ENCODE measurements around the gene FANCC. TPM values are rescaled to one million over a fixed set of nuclear protein-coding genes. Genes with fewer than 3 reads are reported as not detected.

FANCC gene
- total and polyA plus RNA-seq, 3 donors from 2014 or later = 30.7 to 38.5 (median 35.1) TPM

GRCh38 chr9:95249986-95250385 is 67.5 kb downstream of the FANCC start:
- DNase-seq = no peak
- TF ChIP-seq POLR2A (IDR thresholded peaks at IDR 0.05) = no peak
- TF ChIP-seq CTCF (IDR thresholded peaks at IDR 0.05) = no peak
- 55 to 68% methylated on average over 2 of the region's 2 CpGs for WGBS, 2 donors
- H3K9me3 ChIP-seq = no peaks in the 10 kb centered on the region
- H3K4me1 ChIP-seq = no peaks in the 10 kb centered on the region
- H3K27ac ChIP-seq = no peak overlapping the region
- no peaks in the 10 kb centered on the region for H3K27me3 ChIP-seq
- no peak overlapping the region for H3K4me3 ChIP-seq
- intact Hi-C loops (cut with DNase I; ENCODE audit: low total_unique reads) = no loop called here
- no peaks in the 10 kb centered on the region for H3K36me3 ChIP-seq (ENCODE audit: low read depth, missing control alignments)

GRCh38 chr9:95246547-95246946 is 71.0 kb downstream of the FANCC start:
- intact Hi-C loops (cut with DNase I; ENCODE audit: low total_unique reads) = no loop called here
- Histone ChIP-seq H3K36me3 (ENCODE audit: low read depth, missing control alignments) (no peaks in the 10 kb centered on the region), H3K27ac (no peak overlapping the region), H3K4me1 (no peaks in the 10 kb centered on the region), H3K4me3 (no peak overlapping the region), H3K9me3 (no peaks in the 10 kb centered on the region), H3K27me3 (no peaks in the 10 kb centered on the region)
- TF ChIP-seq POLR2A (IDR thresholded peaks at IDR 0.05) (no peak), CTCF (IDR thresholded peaks at IDR 0.05) (no peak)
- 94 to 95% methylated on average over 1 of the region's 1 CpG for WGBS, 2 donors
- DNase-seq = no peak

GRCh38 chr9:95242613-95243012 is 74.9 kb downstream of the FANCC start:
- no peaks in the 10 kb centered on the region for H3K9me3 ChIP-seq
- intact Hi-C loops (cut with DNase I; ENCODE audit: low total_unique reads) = no loop called here
- no peaks in the 10 kb centered on the region for H3K27me3 ChIP-seq
- H3K4me1 ChIP-seq = no peaks in the 10 kb centered on the region
- TF ChIP-seq POLR2A (IDR thresholded peaks at IDR 0.05) = no peak
- no peak for TF ChIP-seq CTCF (IDR thresholded peaks at IDR 0.05)
- no peak for DNase-seq
- H3K27ac ChIP-seq = no peak overlapping the region
- no peak overlapping the region for H3K4me3 ChIP-seq
- H3K36me3 ChIP-seq (ENCODE audit: low read depth, missing control alignments) = no peaks in the 10 kb centered on the region

GRCh38 chr9:95239071-95239470 is 78.4 kb downstream of the FANCC start:
- H3K36me3 ChIP-seq (ENCODE audit: low read depth, missing control alignments) = no peaks in the 10 kb centered on the region
- H3K4me3 ChIP-seq = no peak overlapping the region
- no peak for TF ChIP-seq CTCF (IDR thresholded peaks at IDR 0.05)
- TF ChIP-seq POLR2A (IDR thresholded peaks at IDR 0.05) = no peak
- 95 to 98% methylated on average over 5 of the region's 5 CpGs for WGBS, 2 donors
- H3K4me1 ChIP-seq = no peaks in the 10 kb centered on the region
- intact Hi-C loops (cut with DNase I; ENCODE audit: low total_unique reads) = no loop called here
- no peak for DNase-seq
- H3K9me3 ChIP-seq = no peaks in the 10 kb centered on the region
- no peak overlapping the region for H3K27ac ChIP-seq
- no peaks in the 10 kb centered on the region for H3K27me3 ChIP-seq

GRCh38 chr9:95237336-95237735 is 80.2 kb downstream of the FANCC start:
- no peaks in the 10 kb centered on the region for H3K9me3 ChIP-seq
- intact Hi-C loops (cut with DNase I; ENCODE audit: low total_unique reads) = no loop called here
- no peaks in the 10 kb centered on the region for H3K36me3 ChIP-seq (ENCODE audit: low read depth, missing control alignments)
- no peak for DNase-seq
- H3K4me3 ChIP-seq = no peak overlapping the region
- peaks cover 3% of the 10 kb centered on the region for H3K4me1 ChIP-seq
- H3K27me3 ChIP-seq = no peaks in the 10 kb centered on the region
- TF ChIP-seq POLR2A (IDR thresholded peaks at IDR 0.05) (no peak), CTCF (IDR thresholded peaks at IDR 0.05) (no peak)
- no peak overlapping the region for H3K27ac ChIP-seq
- 94 to 97% methylated on average over 7 of the region's 7 CpGs for WGBS, 2 donors
